Testis (tissue), 2 donors: ENCODE measurements around the gene PELI1.

Experiments used
- POLR2A ChIP-seq: fragments of 450-650 bp; IDR thresholded peaks from one replicate; pipeline ENCODE4 v1.6.1; 2017; ENCODE audit warnings: antibody characterized with exemption, mild to moderate bottlenecking, moderate library complexity
- TF ChIP-seq, protein P1 (sequence below), 3 experiments: fragments of 450-650 bp in 2 of 3; fragments of 200-600 bp in 1 of 3; sonication (generic) in 1 of 3; IDR thresholded peaks; one replicate each; pipeline ENCODE4 v1.5.1; 2016 to 2019; ENCODE audit warnings: antibody characterized with exemption in 3 of 3, mild to moderate bottlenecking in 2 of 3, moderate library complexity in 1 of 3

DNA sequence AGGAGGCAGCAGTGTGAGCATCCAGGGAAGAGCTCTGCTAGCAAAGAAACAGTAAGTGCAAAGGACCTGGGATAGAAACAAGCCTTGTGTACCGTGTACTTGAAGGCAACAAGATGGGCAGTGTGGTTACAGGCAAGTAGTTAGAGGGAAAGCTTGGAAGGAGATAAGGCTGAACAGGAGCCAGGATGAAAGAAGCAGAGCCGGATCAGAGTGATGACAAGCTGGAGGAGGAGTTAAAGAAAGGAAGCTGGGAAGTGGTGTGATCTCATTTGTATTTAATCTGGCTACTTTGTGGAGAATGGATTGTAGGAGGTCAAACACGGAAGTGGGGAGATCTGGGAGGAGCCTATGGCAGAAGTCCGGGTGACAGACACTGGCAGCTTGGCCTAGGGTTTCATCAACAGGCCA is 80.3 kb downstream of the PELI1 start:
- TF ChIP-seq, protein P1, sequence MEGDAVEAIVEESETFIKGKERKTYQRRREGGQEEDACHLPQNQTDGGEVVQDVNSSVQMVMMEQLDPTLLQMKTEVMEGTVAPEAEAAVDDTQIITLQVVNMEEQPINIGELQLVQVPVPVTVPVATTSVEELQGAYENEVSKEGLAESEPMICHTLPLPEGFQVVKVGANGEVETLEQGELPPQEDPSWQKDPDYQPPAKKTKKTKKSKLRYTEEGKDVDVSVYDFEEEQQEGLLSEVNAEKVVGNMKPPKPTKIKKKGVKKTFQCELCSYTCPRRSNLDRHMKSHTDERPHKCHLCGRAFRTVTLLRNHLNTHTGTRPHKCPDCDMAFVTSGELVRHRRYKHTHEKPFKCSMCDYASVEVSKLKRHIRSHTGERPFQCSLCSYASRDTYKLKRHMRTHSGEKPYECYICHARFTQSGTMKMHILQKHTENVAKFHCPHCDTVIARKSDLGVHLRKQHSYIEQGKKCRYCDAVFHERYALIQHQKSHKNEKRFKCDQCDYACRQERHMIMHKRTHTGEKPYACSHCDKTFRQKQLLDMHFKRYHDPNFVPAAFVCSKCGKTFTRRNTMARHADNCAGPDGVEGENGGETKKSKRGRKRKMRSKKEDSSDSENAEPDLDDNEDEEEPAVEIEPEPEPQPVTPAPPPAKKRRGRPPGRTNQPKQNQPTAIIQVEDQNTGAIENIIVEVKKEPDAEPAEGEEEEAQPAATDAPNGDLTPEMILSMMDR (IDR thresholded peaks at IDR 0.05), result no peak
- no peak for TF ChIP-seq POLR2A
